HEK293T (cell line): ENCODE measurements around the gene STK17B.
"Not testable (repeated sequence)": the region's sequence is repeated elsewhere in the genome, so short reads cannot be mapped to it uniquely, and the experiment has no call there.

ENCODE experiments used
- BHLHE40 ChIP-seq: fragments of 450-650 bp; IDR thresholded peaks from 2 replicates; pipeline ENCODE4 v1.6.1; 2016; ENCODE audit warnings: mild to moderate bottlenecking, moderate library complexity, borderline replicate concordance
- CTBP1 ChIP-seq: fragments of 450-650 bp; IDR thresholded peaks from 2 replicates; pipeline ENCODE4 v1.6.1; 2016; ENCODE audit warnings: borderline replicate concordance
- ELF4 ChIP-seq: fragments of 450-650 bp; IDR thresholded peaks from 2 replicates; pipeline ENCODE4 v1.6.1; 2017; ENCODE audit warnings: antibody characterized with exemption
- FOXA1 ChIP-seq: fragments of 450-650 bp; IDR thresholded peaks from 2 replicates; pipeline ENCODE4 v1.6.1; 2016; ENCODE audit warnings: mild to moderate bottlenecking
- FOXK2 ChIP-seq: fragments of 450-650 bp; IDR thresholded peaks from 2 replicates; pipeline ENCODE4 v1.6.1; 2016; ENCODE audit warnings: mild to moderate bottlenecking
- FOXM1 ChIP-seq: fragments of 450-650 bp; IDR thresholded peaks from 2 replicates; pipeline ENCODE4 v1.6.1; 2017; ENCODE audit warnings: mild to moderate bottlenecking, borderline replicate concordance
- HDGF ChIP-seq: fragments of 450-650 bp; IDR thresholded peaks from 2 replicates; pipeline ENCODE4 v1.6.1; 2017; ENCODE audit warnings: antibody characterized with exemption, borderline replicate concordance
- L3MBTL2 ChIP-seq: fragments of 450-650 bp; conservative IDR thresholded peaks from 2 replicates; pipeline ENCODE4 v1.6.1; 2016; ENCODE audit warnings: mild to moderate bottlenecking
- NFRKB ChIP-seq: fragments of 450-650 bp; IDR thresholded peaks from 2 replicates; pipeline ENCODE4 v1.6.1; 2016; ENCODE audit warnings: mild to moderate bottlenecking, moderate library complexity
- PKNOX1 ChIP-seq: fragments of 450-650 bp; IDR thresholded peaks from 2 replicates; pipeline ENCODE4 v1.6.1; 2016
- SP1 ChIP-seq: fragments of 450-650 bp; IDR thresholded peaks from 2 replicates; pipeline ENCODE4 v1.6.1; 2017
- SUZ12 ChIP-seq: fragments of 450-650 bp; IDR thresholded peaks from 2 replicates; pipeline ENCODE4 v1.6.1; 2016; ENCODE audit warnings: mild to moderate bottlenecking
- TARDBP ChIP-seq: fragments of 450-650 bp; IDR thresholded peaks from 2 replicates; pipeline ENCODE4 v1.6.1; 2016
- ZNF384 ChIP-seq: fragments of 450-650 bp; IDR thresholded peaks from 2 replicates; pipeline ENCODE4 v1.6.1; 2016

GRCh38 chr2:196187175-196187700 is 15.9 kb upstream of the STK17B start:
- not testable (repeated sequence) for TF ChIP-seq SP1, SUZ12, HDGF, ZNF384, FOXK2, PKNOX1, ELF4, FOXM1, BHLHE40, NFRKB, FOXA1, TARDBP, L3MBTL2, CTBP1
